Neuron (in vitro differentiated cells): ENCODE measurements around the gene TMEM235.

ENCODE experiments used
- H2AFZ ChIP-seq: one replicate; pipeline ENCODE4 v1.6.1; 2013; ENCODE audit warnings: low read depth, mild to moderate bottlenecking, inconsistent platforms, low read length, moderate library complexity
- H3K27me3 ChIP-seq: one replicate; pipeline ENCODE4 v1.6.1; 2013; ENCODE audit warnings: low read length; ENCODE audit not compliant: insufficient read depth
- H3K36me3 ChIP-seq: one replicate; pipeline ENCODE4 v1.6.1; 2013; ENCODE audit warnings: low read length; ENCODE audit not compliant: insufficient read depth
- H3K4me1 ChIP-seq: one replicate; pipeline ENCODE4 v1.6.1; 2013; ENCODE audit warnings: low read length; ENCODE audit not compliant: insufficient read depth
- H3K4me3 ChIP-seq: 2 replicates; pipeline ENCODE4 v1.5.1; 2013; ENCODE audit warnings: mild to moderate bottlenecking, low read length, moderate library complexity
- H3K9me3 ChIP-seq: one replicate; pipeline ENCODE4 v1.6.1; 2013; ENCODE audit warnings: low read length

The TMEM235 gene

GRCh38 chr17:78236362-78237127 is 5.1 kb downstream of the TMEM235 start:
- Histone ChIP-seq H3K4me3 (no peak overlapping the region), H3K9me3 (no peaks in the 10 kb centered on the region), H3K27me3 (peaks cover 39% of the 10 kb centered on the region), H2AFZ (no peak overlapping the region), H3K4me1 (peaks cover 26% of the 10 kb centered on the region), H3K36me3 (no peaks in the 10 kb centered on the region)

GRCh38 chr17:78237401-78238012 is 6.1 kb downstream of the TMEM235 start:
- peaks cover 19% of the 10 kb centered on the region for H3K4me1 ChIP-seq
- no peak overlapping the region for H2AFZ ChIP-seq
- no peaks in the 10 kb centered on the region for H3K36me3 ChIP-seq
- H3K4me3 ChIP-seq: no peak overlapping the region
- H3K9me3 ChIP-seq: no peaks in the 10 kb centered on the region
- peaks cover 31% of the 10 kb centered on the region for H3K27me3 ChIP-seq

- Histone ChIP-seq H3K27me3 (peaks cover 20% of the 10 kb centered on the region), H3K9me3 (no peaks in the 10 kb centered on the region), H3K36me3 (no peaks in the 10 kb centered on the region), H2AFZ (no peak overlapping the region), H3K4me3 (no peak overlapping the region), H3K4me1 (peaks cover 19% of the 10 kb centered on the region)
Measured at GRCh38 chr17:78238823-78239488, 7.5 kb downstream of the TMEM235 start.

GRCh38 chr17:78239489-78239931 is 8.1 kb downstream of the TMEM235 start:
- H3K36me3 ChIP-seq: no peaks in the 10 kb centered on the region
- no peaks in the 10 kb centered on the region for H3K9me3 ChIP-seq
- peaks cover 19% of the 10 kb centered on the region for H3K4me1 ChIP-seq
- H2AFZ ChIP-seq: no peak overlapping the region
- H3K4me3 ChIP-seq: no peak overlapping the region
- peaks cover 15% of the 10 kb centered on the region for H3K27me3 ChIP-seq

- H3K4me1 ChIP-seq: peaks cover 19% of the 10 kb centered on the region
- no peak overlapping the region for H3K4me3 ChIP-seq
- H2AFZ ChIP-seq: no peak overlapping the region
- peaks cover 12% of the 10 kb centered on the region for H3K27me3 ChIP-seq
- no peaks in the 10 kb centered on the region for H3K36me3 ChIP-seq
- no peaks in the 10 kb centered on the region for H3K9me3 ChIP-seq
Measured at GRCh38 chr17:78240012-78240655, 8.7 kb downstream of the TMEM235 start.

GRCh38 chr17:78240839-78241238 is 9.4 kb downstream of the TMEM235 start:
- Histone ChIP-seq H2AFZ (no peak overlapping the region), H3K36me3 (no peaks in the 10 kb centered on the region), H3K9me3 (no peaks in the 10 kb centered on the region), H3K27me3 (peaks cover 12% of the 10 kb centered on the region), H3K4me3 (no peak overlapping the region), H3K4me1 (peaks cover 19% of the 10 kb centered on the region)

- peaks cover 17% of the 10 kb centered on the region for H3K4me1 ChIP-seq
- no peaks in the 10 kb centered on the region for H3K36me3 ChIP-seq
- H3K4me3 ChIP-seq: no peak overlapping the region
- H3K9me3 ChIP-seq: no peaks in the 10 kb centered on the region
- peaks cover 12% of the 10 kb centered on the region for H3K27me3 ChIP-seq
- no peak overlapping the region for H2AFZ ChIP-seq
Measured at GRCh38 chr17:78241277-78242023, 10.0 kb downstream of the TMEM235 start.

GRCh38 chr17:78242024-78242742 is 10.8 kb downstream of the TMEM235 start:
- no peak overlapping the region for H3K4me3 ChIP-seq
- peaks cover 10% of the 10 kb centered on the region for H3K4me1 ChIP-seq
- H2AFZ ChIP-seq: no peak overlapping the region
- peaks cover 12% of the 10 kb centered on the region for H3K27me3 ChIP-seq
- no peaks in the 10 kb centered on the region for H3K36me3 ChIP-seq
- no peaks in the 10 kb centered on the region for H3K9me3 ChIP-seq

- Histone ChIP-seq H3K27me3 (no peaks in the 10 kb centered on the region), H2AFZ (no peak overlapping the region), H3K9me3 (no peaks in the 10 kb centered on the region), H3K36me3 (no peaks in the 10 kb centered on the region), H3K4me3 (no peak overlapping the region), H3K4me1 (peaks cover 13% of the 10 kb centered on the region)
Measured at GRCh38 chr17:78247304-78247703, 15.9 kb downstream of the TMEM235 start.

- Histone ChIP-seq H3K27me3 (no peaks in the 10 kb centered on the region), H2AFZ (no peak overlapping the region), H3K9me3 (no peaks in the 10 kb centered on the region), H3K4me1 (peaks cover 18% of the 10 kb centered on the region), H3K4me3 (no peak overlapping the region), H3K36me3 (no peaks in the 10 kb centered on the region)
Measured at GRCh38 chr17:78248051-78248914, 16.9 kb downstream of the TMEM235 start.

- Histone ChIP-seq H3K36me3 (no peaks in the 10 kb centered on the region), H3K27me3 (no peaks in the 10 kb centered on the region), H2AFZ (no peak overlapping the region), H3K4me3 (no peak overlapping the region), H3K4me1 (peaks cover 24% of the 10 kb centered on the region), H3K9me3 (no peaks in the 10 kb centered on the region)
Measured at GRCh38 chr17:78249074-78249817, 17.8 kb downstream of the TMEM235 start.
